ENCODE measurements around the gene SEMA4G. TPM values are rescaled to one million over a fixed set of nuclear protein-coding genes. Genes with fewer than 3 reads are reported as not detected.

The SEMA4G gene
- total and polyA plus RNA-seq, 2 of the 13 experiments (the other 11 are each of a cell fraction or from before 2014, with no cell fraction given): 46.2 to 207 TPM

GRCh38 chr10:101005869-101006567, 36.7 kb downstream of the SEMA4G start (continued):
- no peak for TF ChIP-seq PREB (CRISPR knock-in tag; IDR thresholded peaks at IDR 0.05)

GRCh38 chr10:101006593-101007098, 37.3 kb downstream of the SEMA4G start:
- Histone ChIP-seq H3K9ac (ENCODE audit: insufficient read depth, low read depth, low read length) (no peak overlapping the region), H3K27me3 (ENCODE audit: control insufficient read depth in 1 of 2, insufficient read depth in 2 of 2, low read length in 2 of 2) (no peaks in the 10 kb centered on the region), H3K4me2 (ENCODE audit: low read depth, low read length) (no peak overlapping the region), H3K27ac (ENCODE audit: extremely low read length, insufficient read depth, low read length) (peak overlapping the region; percentile 36), H4K20me1 (ENCODE audit: insufficient read depth, low read length) (no peaks in the 10 kb centered on the region; the same call in 1 of the 2 replicates), H3K36me3 (replicated peaks in 1 of 2; ENCODE audit: control insufficient read depth in 1 of 2, insufficient read depth in 2 of 2, low read length in 2 of 2) (peaks cover 17 to 43% of the 10 kb centered on the region in 2 experiments; a peak in 4 of 5 replicates), H3K9me3 (ENCODE audit: low read length) (no peaks in the 10 kb centered on the region), H3K4me3 (replicated peaks in 1 of 3; ENCODE audit: insufficient read depth in 1 of 3, low read depth in 2 of 3, low read length in 3 of 3) (no peak overlapping the region), H3K79me2 (ENCODE audit: insufficient read depth, low read length) (peaks cover 8% of the 10 kb centered on the region), H3K4me1 (ENCODE audit: insufficient read depth, low read length) (peaks cover 53% of the 10 kb centered on the region), H2AFZ (ENCODE audit: low read length) (no peak overlapping the region)
- FAIRE-seq: no peak
- DNase-seq (ENCODE audit: low spot score): no peak
- ChIA-PET POLR2A (interaction anchor here (0.9 to 7.1 kb wide), 3 partner anchors 7 to 37 kb away, joined by 3 to 124 read pairs (median 3); partner anchors contain the start of genes LZTS2, MRPL43 and TWNK), CTCF (ENCODE audit: low intra/inter-chr PET ratio, low total read pairs) (no interaction called here)
- WGBS (ENCODE audit: low lambda C conversion rate): 94% methylated on average over 23 of the region's 33 CpGs
- BruUV-seq (replicated peaks): TSS peak; percentile 29
- in situ Hi-C loops (cut with HindIII; ENCODE audit: extremely low pct_ligation_motif_present, low pct_unique_long_range_greater_than_20kb) (no loop called here), intact Hi-C loops (cut with micrococcal nuclease; ENCODE audit: unreplicated experiment) (no loop called here)
- ATAC-seq: no peak
- TF ChIP-seq ETV5 (CRISPR knock-in tag; IDR thresholded peaks at IDR 0.05; ENCODE audit: borderline replicate concordance) (no peak), NPAS2 (CRISPR knock-in tag; IDR thresholded peaks at IDR 0.05; ENCODE audit: borderline replicate concordance) (no peak), ZBTB38 (CRISPR knock-in tag; IDR thresholded peaks at IDR 0.05) (peak; percentile 93), ZNF407 (CRISPR knock-in tag; IDR thresholded peaks at IDR 0.05; ENCODE audit: not compliant biosample characterization) (no peak), ZNF136 (CRISPR knock-in tag; IDR thresholded peaks at IDR 0.05; ENCODE audit: low read depth) (no peak)
- TF ChIP-seq, protein P1, sequence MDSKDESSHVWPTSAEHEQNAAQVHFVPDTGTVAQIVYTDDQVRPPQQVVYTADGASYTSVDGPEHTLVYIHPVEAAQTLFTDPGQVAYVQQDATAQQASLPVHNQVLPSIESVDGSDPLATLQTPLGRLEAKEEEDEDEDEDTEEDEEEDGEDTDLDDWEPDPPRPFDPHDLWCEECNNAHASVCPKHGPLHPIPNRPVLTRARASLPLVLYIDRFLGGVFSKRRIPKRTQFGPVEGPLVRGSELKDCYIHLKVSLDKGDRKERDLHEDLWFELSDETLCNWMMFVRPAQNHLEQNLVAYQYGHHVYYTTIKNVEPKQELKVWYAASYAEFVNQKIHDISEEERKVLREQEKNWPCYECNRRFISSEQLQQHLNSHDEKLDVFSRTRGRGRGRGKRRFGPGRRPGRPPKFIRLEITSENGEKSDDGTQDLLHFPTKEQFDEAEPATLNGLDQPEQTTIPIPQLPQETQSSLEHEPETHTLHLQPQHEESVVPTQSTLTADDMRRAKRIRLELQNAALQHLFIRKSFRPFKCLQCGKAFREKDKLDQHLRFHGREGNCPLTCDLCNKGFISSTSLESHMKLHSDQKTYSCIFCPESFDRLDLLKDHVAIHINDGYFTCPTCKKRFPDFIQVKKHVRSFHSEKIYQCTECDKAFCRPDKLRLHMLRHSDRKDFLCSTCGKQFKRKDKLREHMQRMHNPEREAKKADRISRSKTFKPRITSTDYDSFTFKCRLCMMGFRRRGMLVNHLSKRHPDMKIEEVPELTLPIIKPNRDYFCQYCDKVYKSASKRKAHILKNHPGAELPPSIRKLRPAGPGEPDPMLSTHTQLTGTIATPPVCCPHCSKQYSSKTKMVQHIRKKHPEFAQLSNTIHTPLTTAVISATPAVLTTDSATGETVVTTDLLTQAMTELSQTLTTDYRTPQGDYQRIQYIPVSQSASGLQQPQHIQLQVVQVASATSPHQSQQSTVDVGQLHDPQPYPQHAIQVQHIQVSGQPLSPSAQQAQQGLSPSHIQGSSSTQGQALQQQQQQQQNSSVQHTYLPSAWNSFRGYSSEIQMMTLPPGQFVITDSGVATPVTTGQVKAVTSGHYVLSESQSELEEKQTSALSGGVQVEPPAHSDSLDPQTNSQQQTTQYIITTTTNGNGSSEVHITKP (CRISPR knock-in tag; IDR thresholded peaks at IDR 0.05; ENCODE audit: low read depth): no peak
